HG02852 (cell line): ENCODE data around the gene OR52N4.
"Not testable (repeated sequence)": the region's sequence is repeated elsewhere in the genome, so short reads cannot be mapped to it uniquely, and the experiment has no call there.

Experiments used
- ATAC-seq: cut with Tn5 transposase; IDR thresholded peaks from one replicate; pipeline ENCODE4 v1.9.1; 2021; ENCODE audit warnings: mild to moderate bottlenecking, moderate library complexity; ENCODE audit not compliant: unreplicated experiment

Gene OR52N4

GRCh38 chr11:5753943-5754342, at the start of gene OR52N4:
TSS of gene OR52N4 (plus strand) at chr11:5754243. CDS start at chr11:5754741, 498 bp downstream.
- ATAC-seq: no peak

- no peak for ATAC-seq
Observed at GRCh38 chr11:5705688-5706087, 48.4 kb upstream of the OR52N4 start.

- no peak for ATAC-seq
Observed at GRCh38 chr11:5712507-5712906, 41.5 kb upstream of the OR52N4 start.

GRCh38 chr11:5713695-5714094, 40.3 kb upstream of the OR52N4 start:
- no peak for ATAC-seq

- not testable (repeated sequence) for ATAC-seq
Observed at GRCh38 chr11:5716518-5716917, 37.5 kb upstream of the OR52N4 start.

- no peak for ATAC-seq
Observed at GRCh38 chr11:5719703-5720495, 34.1 kb upstream of the OR52N4 start.

- ATAC-seq: no peak
Observed at GRCh38 chr11:5722622-5723021, 31.4 kb upstream of the OR52N4 start.

- ATAC-seq: no peak
Observed at GRCh38 chr11:5726351-5726750, 27.7 kb upstream of the OR52N4 start.

GRCh38 chr11:5727691-5728090, 26.4 kb upstream of the OR52N4 start:
- ATAC-seq: no peak

GRCh38 chr11:5736396-5736795, 17.6 kb upstream of the OR52N4 start, which contains the start of gene OR56B1:
TSS of gene OR56B1 (plus strand) at chr11:5736448. CDS start at chr11:5736517, 69 bp downstream.
- ATAC-seq: no peak

- ATAC-seq: no peak
Observed at GRCh38 chr11:5737091-5737490, 17.0 kb upstream of the OR52N4 start.

- no peak for ATAC-seq
Observed at GRCh38 chr11:5737670-5738392, 16.2 kb upstream of the OR52N4 start.

- no peak for ATAC-seq
Observed at GRCh38 chr11:5738431-5738830, 15.6 kb upstream of the OR52N4 start.

- no peak for ATAC-seq
Observed at GRCh38 chr11:5746614-5747013, 7.4 kb upstream of the OR52N4 start.

- no peak for ATAC-seq
Observed at GRCh38 chr11:5749836-5750235, 4.2 kb upstream of the OR52N4 start.

GRCh38 chr11:5767056-5767455, 13.0 kb downstream of the OR52N4 start:
- no peak for ATAC-seq

- ATAC-seq: no peak
Observed at GRCh38 chr11:5783255-5783654, 29.2 kb downstream of the OR52N4 start, which contains the start of gene OR52N5. TSS of gene OR52N5 (minus strand) at chr11:5783355. CDS start at chr11:5778634, 4,721 bp downstream.

GRCh38 chr11:5791165-5791564, 37.1 kb downstream of the OR52N4 start, which contains the start of gene OR52N1:
TSS of gene OR52N1 (minus strand) at chr11:5791265. CDS start at chr11:5788816, 2,449 bp downstream.
- ATAC-seq: no peak

GRCh38 chr11:5796541-5796940, 42.5 kb downstream of the OR52N4 start:
- no peak for ATAC-seq

- no peak for ATAC-seq
Observed at GRCh38 chr11:5803982-5804381, 49.9 kb downstream of the OR52N4 start.
